ENCODE measurements around the gene GPR137C. TPM values are rescaled to one million over a fixed set of nuclear protein-coding genes. Genes with fewer than 3 reads are reported as not detected.

Gene GPR137C
- total and polyA plus RNA-seq, 2 of the 8 experiments (the other 6 are each of a cell fraction or from before 2014, with no cell fraction given) = 2.7 to 4.3 TPM

DNA sequence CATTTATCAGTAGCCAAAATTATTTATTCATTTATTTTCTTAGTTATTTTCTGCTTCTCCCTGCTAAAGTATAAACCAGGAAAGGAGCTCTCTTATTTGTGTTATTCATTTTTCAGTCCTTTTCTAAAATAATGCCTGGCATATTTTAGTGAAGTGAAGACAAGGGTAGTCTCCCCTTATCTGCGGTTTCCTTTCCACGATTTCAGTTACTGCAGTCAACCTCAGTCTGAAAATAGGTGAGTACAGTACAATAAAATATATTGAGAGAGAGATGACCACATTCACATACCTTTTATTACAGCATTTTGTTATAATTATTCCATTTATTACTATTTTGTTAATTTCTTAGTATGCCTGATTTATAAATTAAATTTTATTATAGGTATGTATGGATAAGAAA lies 57.6 kb downstream of the GPR137C start:
- Histone ChIP-seq H4K20me1 (replicated peaks in 1 of 2; ENCODE audit: control insufficient read depth in 1 of 2, insufficient read depth in 2 of 2, low read length in 2 of 2) (no peaks in the 10 kb centered on the region), H2BK5ac (ENCODE audit: low read depth, low read length) (no peak overlapping the region), H4K8ac (ENCODE audit: extremely low read depth, insufficient read depth, low read length) (no peak overlapping the region), H2BK120ac (replicated peaks; ENCODE audit: low read depth, low read length) (no peak overlapping the region), H3K4me3 (ENCODE audit: extremely low read depth in 1 of 4, insufficient read depth in 2 of 4, low read depth in 3 of 4, low read length in 4 of 4) (no peak overlapping the region), H3K56ac (replicated peaks; ENCODE audit: insufficient read length, low read depth, low read length) (no peak overlapping the region), H4K91ac (replicated peaks; ENCODE audit: insufficient read length, low read length) (no peak overlapping the region), H3K18ac (ENCODE audit: extremely low read depth, low read length) (no peak overlapping the region), H2BK12ac (ENCODE audit: low read depth, low read length) (no peak overlapping the region), H3K9ac (replicated peaks in 1 of 4; ENCODE audit: extremely low read depth in 1 of 4, low read depth in 3 of 4, low read length in 3 of 4) (no peak overlapping the region), H2BK15ac (ENCODE audit: low read length) (no peak overlapping the region), H3K4ac (replicated peaks; ENCODE audit: insufficient read length, low read depth, low read length) (no peak overlapping the region), H3K4me1 (replicated peaks in 1 of 4; ENCODE audit: control insufficient read depth in 3 of 4, insufficient read depth in 4 of 4, low read length in 3 of 4) (peaks cover 0 to 4% (median 0%) of the 10 kb centered on the region in 4 experiments; a peak in 1 of 7 replicates), H3K4me2 (ENCODE audit: insufficient read depth in 1 of 2, low read depth in 2 of 2, low read length in 2 of 2) (no peak overlapping the region), H3K79me1 (ENCODE audit: low read depth, low read length) (no peaks in the 10 kb centered on the region), H3K23me2 (ENCODE audit: low read depth, low read length) (no peaks in the 10 kb centered on the region), H2BK20ac (ENCODE audit: low read length) (no peak overlapping the region), H3K79me2 (ENCODE audit: control insufficient read depth in 1 of 2, insufficient read depth in 2 of 2, low read length in 2 of 2) (no peaks in the 10 kb centered on the region), H3K9me3 (ENCODE audit: insufficient read depth in 2 of 2, low read depth in 1 of 2, low read length in 1 of 2) (no peaks in the 10 kb centered on the region), H2AK5ac (ENCODE audit: low read depth, low read length) (no peak overlapping the region), H3K14ac (ENCODE audit: insufficient read length) (no peak overlapping the region), H3K27me3 (replicated peaks in 1 of 4; ENCODE audit: control insufficient read depth in 3 of 4, extremely low read depth in 1 of 4, insufficient read depth in 3 of 4, low read length in 3 of 4) (no peaks in the 10 kb centered on the region), H3K27ac (ENCODE audit: low read depth, low read length) (no peak overlapping the region), H2AFZ (ENCODE audit: low read length) (no peak overlapping the region), H3K23ac (ENCODE audit: insufficient read length) (no peak overlapping the region), H4K5ac (ENCODE audit: insufficient read length, low read depth, low read length) (no peak overlapping the region), H3K36me3 (ENCODE audit: control insufficient read depth in 2 of 4, insufficient read depth in 4 of 4, low read length in 3 of 4) (no peaks in the 10 kb centered on the region)
- TF ChIP-seq ASH2L (IDR thresholded peaks at IDR 0.05; ENCODE audit: low read length) = no peak
- TF ChIP-seq BCL11A (IDR thresholded peaks at IDR 0.05; ENCODE audit: low read depth in 2 of 2, low read length in 2 of 2) = no peak
- TF ChIP-seq GTF2F1 (IDR thresholded peaks at IDR 0.05; ENCODE audit: borderline replicate concordance, low read depth, low read length) = no peak
- 90% methylated on average over 2 of the region's 2 CpGs; no CpG with 5 or more reads in 1 of the 2 experiments for WGBS, 2 experiments (ENCODE audit: extremely low coverage in 1 of 2, insufficient coverage in 1 of 2, insufficient read length in 1 of 2, insufficient replicate concordance in 2 of 2, low coverage in 1 of 2, low lambda C conversion rate in 2 of 2, missing lambda C conversion rate in 1 of 2)
- DNase-seq (ENCODE audit: low read depth in 1 of 2, low spot score in 2 of 2) = no peak
- POLR2A ChIA-PET (ENCODE audit: partially characterized antibody) = no interaction called here
- FAIRE-seq = no peak
- CTCF ChIA-PET (ENCODE audit: partially characterized antibody) = interaction anchor here (1.6 kb wide), 1 partner anchor 61 kb away, joined by 3 read pairs; no protein-coding TSS in a partner anchor
